COLO668 (cell line): ENCODE measurements around the gene HEATR5B.
"Not testable (repeated sequence)": the region's sequence is repeated elsewhere in the genome, so short reads cannot be mapped to it uniquely, and the experiment has no call there.

Experiments
- DNase-seq: peaks from one replicate; lab custom pipeline; 2025; ENCODE audit not compliant: unreplicated experiment; lab: John Stamatoyannopoulos, UW

Gene HEATR5B

GRCh38 chr2:36951027-36951518 is 133.1 kb downstream of the HEATR5B start:
- no peak for DNase-seq

GRCh38 chr2:36949845-36950244 is 134.3 kb downstream of the HEATR5B start:
- no peak for DNase-seq

- DNase-seq: not testable (repeated sequence)
Observed at GRCh38 chr2:36945240-36945639, 138.9 kb downstream of the HEATR5B start.

- DNase-seq: no peak
Observed at GRCh38 chr2:36941867-36942266, 142.3 kb downstream of the HEATR5B start.

GRCh38 chr2:36936526-36936925 is 147.6 kb downstream of the HEATR5B start:
- not testable (repeated sequence) for DNase-seq

GRCh38 chr2:36931688-36932087 is 152.5 kb downstream of the HEATR5B start:
- DNase-seq: not testable (repeated sequence)
